Posterior cingulate gyrus (tissue), 11 donors: ENCODE data around the gene CCDC142.

Experiments used
- DNase-seq, 10 donors: peaks; one replicate each; pipeline versions ENCODE4 v3.0.0 to v3.0.0-alpha.2; 2020 to 2021; ENCODE audit warnings: mixed read lengths in 3 of 10
- intact Hi-C: fragments of 100-400 bp; cut with DNase I; formaldehyde crosslinking; loops from one replicate; pipeline ENCODE4 v1.15.1; 2023

CCDC142 gene, protein sequence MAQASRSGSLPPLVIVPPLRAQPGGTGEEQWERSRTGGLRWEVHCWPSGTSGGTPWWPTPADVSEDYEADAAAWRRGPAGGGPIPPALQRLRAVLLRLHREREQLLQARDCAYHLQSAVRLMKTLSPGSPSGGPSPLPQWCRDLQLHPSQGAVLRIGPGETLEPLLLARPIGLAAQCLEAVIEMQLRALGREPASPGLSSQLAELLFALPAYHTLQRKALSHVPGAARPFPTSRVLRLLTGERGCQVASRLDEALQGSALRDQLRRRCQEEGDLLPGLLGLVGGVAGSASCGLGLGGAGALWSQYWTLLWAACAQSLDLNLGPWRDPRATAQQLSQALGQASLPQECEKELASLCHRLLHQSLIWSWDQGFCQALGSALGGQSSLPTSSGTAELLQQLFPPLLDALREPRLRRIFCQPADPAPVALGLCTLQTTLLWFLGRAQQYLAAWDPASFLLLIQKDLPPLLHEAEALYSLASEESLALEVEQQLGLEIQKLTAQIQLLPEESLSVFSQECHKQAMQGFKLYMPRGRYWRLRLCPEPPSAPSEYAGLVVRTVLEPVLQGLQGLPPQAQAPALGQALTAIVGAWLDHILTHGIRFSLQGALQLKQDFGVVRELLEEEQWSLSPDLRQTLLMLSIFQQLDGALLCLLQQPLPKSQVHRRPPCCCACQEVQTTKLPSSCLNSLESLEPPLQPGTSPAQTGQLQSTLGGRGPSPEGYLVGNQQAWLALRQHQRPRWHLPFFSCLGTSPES

DNA sequence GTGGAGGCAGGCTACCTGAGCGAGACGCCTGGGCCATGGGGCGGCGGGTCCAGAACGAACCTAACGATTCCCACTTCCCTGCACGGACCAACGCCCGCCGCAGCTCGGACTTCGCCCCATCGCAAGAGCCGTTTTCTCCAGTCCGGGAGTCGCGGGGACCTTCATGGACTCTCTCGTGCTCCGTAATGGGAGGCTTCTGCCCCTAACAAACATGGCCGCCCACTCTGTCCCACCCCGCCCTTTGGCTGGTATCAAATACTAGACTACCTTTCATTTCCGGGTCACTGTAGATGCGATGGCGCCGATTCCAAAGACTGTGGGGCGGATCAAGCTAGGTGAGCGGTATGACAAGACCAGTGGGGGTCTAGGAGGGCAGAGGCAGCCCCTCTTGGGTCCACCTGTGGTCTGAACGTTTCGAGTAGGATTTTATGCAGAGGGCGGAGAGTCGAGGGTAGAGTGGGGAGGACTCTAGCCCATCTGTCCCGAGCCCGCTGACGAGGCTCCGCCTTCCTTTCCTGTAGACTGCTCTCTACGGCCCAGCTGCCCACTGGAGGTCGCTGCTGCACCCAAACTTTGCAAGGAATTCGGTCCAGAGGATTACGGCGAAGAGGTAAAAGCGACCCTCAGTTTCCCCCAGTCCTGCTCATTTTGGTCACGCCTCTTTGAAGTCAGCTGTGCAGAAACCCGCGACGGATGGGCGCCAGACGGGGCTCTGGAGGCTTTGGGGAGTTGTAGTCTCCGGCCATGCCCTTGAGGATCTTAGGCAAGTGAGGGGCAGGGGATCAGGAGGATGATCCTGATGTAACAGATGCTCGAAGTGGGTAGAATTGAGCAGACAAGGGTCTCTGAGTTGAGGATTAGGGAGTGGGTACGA, at the start of gene CCDC142, which contains the start of gene TTC31:
Gene CCDC142 (minus strand): TSS at position 198 of the 874 bp plus-strand sequence. CDS start 161 bp downstream, at position 37.
Gene TTC31 (plus strand): TSS at position 281 of the 874 bp plus-strand sequence. CDS start 15 bp downstream, at position 296.
- intact Hi-C loops = loop anchor here (1.0 kb wide), 4 partner anchors 24 to 104 kb away; partner anchors contain the start of genes AUP1, HTRA2, INO80B and PCGF1
- DNase-seq = peak; percentile 90 to 99 (median 94)

- no peak for DNase-seq
- intact Hi-C loops = loop anchor here (10.0 kb wide), 1 partner anchor 123 kb away; the partner anchor contains the start of gene SEMA4F
These were observed 49.4 kb upstream of the CCDC142 start for GRCh38 chr2:74532222-74532621.

- DNase-seq = peak in 1 of 10 donors; percentile 40
- intact Hi-C loops = loop anchor here (10.0 kb wide), 1 partner anchor 123 kb away; the partner anchor contains the start of gene SEMA4F
These were observed 48.9 kb upstream of the CCDC142 start for GRCh38 chr2:74531666-74532065.

DNA sequence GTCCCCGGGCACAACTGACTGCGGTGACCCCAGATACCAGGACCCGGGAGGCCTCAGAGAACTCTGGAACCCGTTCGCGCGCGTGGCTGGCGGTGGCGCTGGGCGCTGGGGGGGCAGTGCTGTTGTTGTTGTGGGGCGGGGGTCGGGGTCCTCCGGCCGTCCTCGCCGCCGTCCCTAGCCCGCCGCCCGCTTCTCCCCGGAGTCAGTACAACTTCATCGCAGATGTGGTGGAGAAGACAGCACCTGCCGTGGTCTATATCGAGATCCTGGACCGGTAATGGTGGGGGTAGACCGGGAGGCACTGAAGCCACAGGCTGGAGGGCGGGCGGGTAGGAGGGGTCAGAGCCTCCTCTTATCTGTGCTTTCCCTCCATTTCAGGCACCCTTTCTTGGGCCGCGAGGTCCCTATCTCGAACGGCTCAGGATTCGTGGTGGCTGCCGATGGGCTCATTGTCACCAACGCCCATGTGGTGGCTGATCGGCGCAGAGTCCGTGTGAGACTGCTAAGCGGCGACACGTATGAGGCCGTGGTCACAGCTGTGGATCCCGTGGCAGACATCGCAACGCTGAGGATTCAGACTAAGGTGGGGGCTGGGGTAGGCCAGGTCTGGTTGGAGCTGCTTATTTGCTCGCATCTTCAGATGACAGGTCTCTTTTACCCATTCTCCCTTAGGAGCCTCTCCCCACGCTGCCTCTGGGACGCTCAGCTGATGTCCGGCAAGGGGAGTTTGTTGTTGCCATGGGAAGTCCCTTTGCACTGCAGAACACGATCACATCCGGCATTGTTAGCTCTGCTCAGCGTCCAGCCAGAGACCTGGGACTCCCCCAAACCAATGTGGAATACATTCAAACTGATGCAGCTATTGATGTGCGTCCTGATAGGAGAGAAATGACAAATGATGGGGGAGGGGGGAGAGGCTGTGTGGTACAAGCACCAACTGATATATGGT, 47.7 kb upstream of the CCDC142 start:
- intact Hi-C loops = loop anchor here (10.0 kb wide), 1 partner anchor 124 kb away; the partner anchor contains the start of gene SEMA4F
- peak in 8 of 10 donors; percentile 33 to 93 (median 51) for DNase-seq

- DNase-seq = peak; percentile 97 to 100 (median 98)
- intact Hi-C loops = loop anchor here (1.0 to 10.0 kb wide), 4 partner anchors 21 to 125 kb away; partner anchors contain the start of genes SEMA4F and TTC31
These were observed 46.8 kb upstream of the CCDC142 start, which contains the start of the genes AUP1 and HTRA2 for GRCh38 chr2:74529357-74530238. Gene AUP1, minus strand, starts transcription at chr2:74529706. Its CDS starts 77 bp downstream, at chr2:74529629. Gene HTRA2, plus strand, starts transcription at chr2:74529933. Its CDS starts 74 bp downstream, at chr2:74530007.

DNA sequence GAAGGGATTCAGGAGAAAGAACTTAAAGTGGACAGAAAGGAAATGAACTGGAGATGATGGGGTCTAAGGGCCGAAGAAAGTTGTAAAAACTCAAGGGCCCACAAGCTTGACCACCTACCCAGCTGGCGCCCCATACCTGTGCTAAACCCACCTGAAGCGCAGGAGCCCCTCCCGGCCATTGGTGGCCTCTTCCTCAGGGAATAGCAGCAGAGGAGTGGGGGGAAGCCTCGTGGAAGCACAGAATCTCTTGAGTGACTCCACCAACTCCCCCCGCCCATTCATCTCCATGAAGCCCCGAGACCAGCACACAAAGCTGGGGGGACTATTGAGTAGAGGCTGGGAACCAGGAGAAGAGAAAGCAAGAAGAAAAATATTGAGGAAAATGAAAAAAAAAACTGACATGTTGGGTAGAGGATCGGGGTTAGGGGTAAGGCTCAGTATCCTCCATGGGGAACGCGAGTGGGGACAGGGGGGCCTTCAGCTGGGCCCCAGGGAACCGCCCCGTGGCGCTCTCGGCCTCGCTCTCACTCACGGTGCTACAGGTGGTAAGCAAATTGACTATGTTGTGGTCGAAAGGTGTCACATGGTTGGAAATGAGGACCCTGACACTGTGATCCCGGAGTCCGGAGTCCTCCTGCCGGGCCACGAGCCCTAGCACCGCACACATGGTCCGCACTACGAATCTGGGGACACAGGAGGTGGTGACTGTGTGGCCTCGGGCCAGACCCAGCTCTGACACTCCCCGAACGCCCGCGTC, 46.0 kb upstream of the CCDC142 start:
- peak in 1 of 10 donors; percentile 81 for DNase-seq
- intact Hi-C loops = loop anchor here (1.0 to 2.0 kb wide), 3 partner anchors 20 to 58 kb away; partner anchors contain the start of gene TTC31

DNA sequence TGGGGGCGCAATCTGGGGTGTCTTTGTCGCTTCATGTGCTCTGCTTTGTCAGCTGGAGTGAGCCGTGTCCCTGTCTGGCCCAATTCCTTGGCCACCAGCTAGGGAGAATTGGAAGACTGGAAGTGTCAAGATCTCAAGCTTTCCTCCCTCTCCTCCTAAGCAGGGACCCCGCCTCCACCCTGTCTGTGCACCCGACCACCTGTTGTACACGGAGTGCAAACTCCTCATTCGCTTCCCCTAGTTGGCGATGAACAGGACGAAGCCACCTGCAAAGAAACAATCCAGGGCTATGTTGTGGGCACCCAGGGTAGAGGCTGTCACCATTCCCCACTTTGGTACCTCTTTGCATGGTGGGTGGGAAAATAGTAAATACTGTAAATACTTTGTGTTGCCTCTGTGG, 44.9 kb upstream of the CCDC142 start:
- no peak for DNase-seq
- intact Hi-C loops = loop anchor here (2.0 kb wide), 1 partner anchor 59 kb away; no protein-coding TSS in a partner anchor

GRCh38 chr2:74526649-74527230, 43.9 kb upstream of the CCDC142 start:
- intact Hi-C loops = no loop called here

GRCh38 chr2:74525717-74526648, 43.2 kb upstream of the CCDC142 start, which contains the start of gene DQX1:
Gene DQX1, minus strand, starts transcription at chr2:74526231. Its CDS starts 502 bp downstream, at chr2:74525729.
- intact Hi-C loops = no loop called here
- peak in 1 of 10 donors; percentile 79 for DNase-seq

More at GRCh38 chr2:74526649-74527230, 43.9 kb upstream of the CCDC142 start:
- DNase-seq = no peak

DNA sequence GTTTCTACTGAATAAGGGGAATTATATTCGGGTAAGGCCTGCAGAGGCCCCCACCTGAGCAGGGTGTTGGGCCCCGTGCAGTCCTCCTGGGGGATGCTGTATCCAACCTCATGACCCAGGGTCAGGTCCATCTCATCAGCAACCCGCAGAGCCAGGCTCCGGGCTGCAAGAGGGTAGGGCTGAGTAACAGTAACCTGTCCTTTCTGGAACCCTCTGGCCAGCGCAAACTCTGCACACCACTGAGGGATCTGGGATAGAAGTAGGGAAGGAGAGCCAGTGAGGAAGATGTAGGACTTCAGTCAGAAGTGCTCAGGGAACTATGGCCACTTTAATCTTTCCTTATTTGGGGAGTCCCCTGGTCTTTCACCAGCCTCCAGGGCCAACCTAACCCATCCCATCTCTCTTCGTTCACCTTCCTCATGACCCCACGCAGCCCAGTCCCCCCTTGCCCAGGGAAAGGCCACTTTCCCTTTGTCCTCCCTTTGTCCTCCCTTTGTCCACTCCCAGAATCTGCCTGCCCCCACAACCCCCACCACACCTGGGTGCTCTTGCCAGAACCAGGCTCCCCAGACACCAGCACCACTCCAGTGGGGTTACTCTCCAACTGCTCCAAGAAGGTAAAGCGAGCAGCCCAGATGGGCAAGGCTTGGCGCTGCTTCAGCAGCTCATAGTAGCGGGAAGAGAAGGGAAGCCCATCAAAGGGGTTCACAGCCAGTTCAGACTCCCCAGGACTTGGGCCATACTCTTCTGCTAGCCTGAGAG, 42.3 kb upstream of the CCDC142 start:
- DNase-seq = peak in 1 of 10 donors; percentile 51
- intact Hi-C loops = no loop called here

- intact Hi-C loops = no loop called here
- DNase-seq = no peak
These were observed 41.2 kb upstream of the CCDC142 start for GRCh38 chr2:74524005-74524404.

- no peak for DNase-seq
- intact Hi-C loops = no loop called here
These were observed 39.7 kb upstream of the CCDC142 start for GRCh38 chr2:74522516-74522915.

DNA sequence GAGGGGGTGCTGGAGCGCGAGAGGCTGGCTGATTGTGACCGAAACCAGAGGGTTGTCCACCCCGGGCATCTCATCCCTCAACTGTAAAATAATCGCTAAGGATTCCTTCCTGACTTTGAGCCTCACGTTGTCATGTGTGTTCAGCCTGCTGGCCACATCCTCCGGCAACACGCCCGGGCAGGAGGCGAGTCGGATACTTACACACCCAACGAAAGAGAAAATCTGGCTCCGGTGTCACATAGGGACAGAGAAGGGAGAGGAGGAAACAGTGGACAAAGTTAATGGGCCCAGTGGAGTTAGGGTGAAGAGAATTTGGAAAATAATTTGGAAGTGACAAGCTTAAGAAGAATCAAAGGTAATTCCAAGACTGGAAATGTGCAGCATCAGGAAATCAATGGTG, 33.9 kb upstream of the CCDC142 start:
- DNase-seq = no peak
- intact Hi-C loops = no loop called here

DNA sequence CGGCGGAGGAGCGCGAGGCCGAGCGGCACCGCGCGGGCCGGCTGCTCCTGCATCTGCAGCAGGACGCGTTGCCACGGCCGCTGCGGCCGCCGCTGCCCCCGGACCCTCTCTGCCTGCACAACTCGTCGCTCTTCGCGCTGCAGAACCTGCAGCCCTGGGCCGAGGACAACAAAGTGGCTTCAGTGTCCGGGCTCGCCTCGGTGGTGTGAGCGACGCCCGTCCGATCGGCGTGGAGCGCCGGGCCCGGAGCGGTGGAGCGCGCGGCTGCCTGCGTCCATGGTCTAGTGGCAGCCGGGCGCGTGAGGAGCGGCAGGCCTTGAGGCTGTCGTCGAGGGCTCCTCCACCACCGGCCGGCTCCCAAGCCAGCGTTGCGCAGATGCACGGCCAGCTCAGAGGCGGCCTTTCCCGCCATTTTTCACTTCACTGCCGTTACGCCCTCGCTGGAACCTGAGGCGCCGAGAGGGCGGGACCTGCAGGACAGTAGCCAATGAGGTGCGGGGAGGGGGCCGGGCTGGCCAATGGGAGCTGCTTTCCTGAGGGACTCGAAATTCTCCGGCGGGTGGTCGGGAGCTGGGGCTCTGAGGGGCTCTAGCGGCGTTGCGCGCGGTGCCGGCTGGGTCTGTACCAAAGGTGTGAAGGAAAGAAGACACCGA, 33.3 kb upstream of the CCDC142 start:
- intact Hi-C loops = no loop called here
- DNase-seq = peak in 6 of 10 donors; percentile 27 to 92 (median 68)
